ENCODE measurements around the gene PRIMA1.

DNA sequence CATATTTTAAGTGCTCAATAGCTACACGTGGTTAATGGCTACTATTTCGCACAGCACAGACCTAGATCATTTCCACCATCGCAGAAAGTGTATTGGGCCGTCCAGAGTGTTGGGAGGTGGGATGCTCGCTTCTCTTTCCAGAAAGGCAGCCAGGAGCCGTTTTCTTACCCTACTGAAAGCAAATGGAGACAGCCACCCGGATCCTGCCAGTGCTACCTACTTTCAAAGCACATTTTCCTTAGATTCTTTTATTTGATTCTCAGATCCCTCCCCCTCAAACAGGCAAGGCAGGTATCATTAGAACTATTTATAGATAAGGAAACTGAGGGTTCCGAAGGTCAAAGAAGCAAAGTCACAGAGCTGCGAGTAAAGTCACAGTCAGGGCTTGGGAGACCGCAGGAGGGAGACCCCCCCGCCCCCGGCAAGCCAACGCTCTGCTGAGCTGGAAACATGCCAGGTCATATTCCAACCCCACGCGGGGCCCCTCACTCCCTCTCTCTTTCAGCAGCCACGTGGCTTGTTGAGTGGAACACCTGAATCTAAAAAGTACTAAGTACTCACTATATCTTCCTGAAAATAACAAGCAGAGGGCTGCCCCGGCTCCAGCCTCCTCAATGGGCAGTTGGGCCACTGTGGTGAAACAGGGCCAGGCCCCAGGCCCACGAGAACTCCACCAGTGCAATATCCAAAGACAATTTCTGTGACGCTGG lies 36.2 kb downstream of the PRIMA1 start:
- TF ChIP-seq, protein P1, sequence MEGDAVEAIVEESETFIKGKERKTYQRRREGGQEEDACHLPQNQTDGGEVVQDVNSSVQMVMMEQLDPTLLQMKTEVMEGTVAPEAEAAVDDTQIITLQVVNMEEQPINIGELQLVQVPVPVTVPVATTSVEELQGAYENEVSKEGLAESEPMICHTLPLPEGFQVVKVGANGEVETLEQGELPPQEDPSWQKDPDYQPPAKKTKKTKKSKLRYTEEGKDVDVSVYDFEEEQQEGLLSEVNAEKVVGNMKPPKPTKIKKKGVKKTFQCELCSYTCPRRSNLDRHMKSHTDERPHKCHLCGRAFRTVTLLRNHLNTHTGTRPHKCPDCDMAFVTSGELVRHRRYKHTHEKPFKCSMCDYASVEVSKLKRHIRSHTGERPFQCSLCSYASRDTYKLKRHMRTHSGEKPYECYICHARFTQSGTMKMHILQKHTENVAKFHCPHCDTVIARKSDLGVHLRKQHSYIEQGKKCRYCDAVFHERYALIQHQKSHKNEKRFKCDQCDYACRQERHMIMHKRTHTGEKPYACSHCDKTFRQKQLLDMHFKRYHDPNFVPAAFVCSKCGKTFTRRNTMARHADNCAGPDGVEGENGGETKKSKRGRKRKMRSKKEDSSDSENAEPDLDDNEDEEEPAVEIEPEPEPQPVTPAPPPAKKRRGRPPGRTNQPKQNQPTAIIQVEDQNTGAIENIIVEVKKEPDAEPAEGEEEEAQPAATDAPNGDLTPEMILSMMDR (conservative IDR thresholded peaks at IDR 0.05 in 1 of 2, IDR thresholded peaks at IDR 0.05 in 1 of 2; ENCODE audit: low read depth in 1 of 2, low read length in 2 of 2): no peak
- no peak for TF ChIP-seq EZH2 (IDR thresholded peaks at IDR 0.05; ENCODE audit: low read length, missing control alignments)

Measured in fibroblast of lung (primary cell).